Activated gamma-delta T cell treated with Interleukin-2 at 50 U/mL for 16 hours (primary cell): ENCODE measurements around the gene PTPRT.

Source experiments
- DNase-seq: peaks from one replicate; pipeline ENCODE4 v3.0.0-alpha.2; 2020

PTPRT gene

DNA sequence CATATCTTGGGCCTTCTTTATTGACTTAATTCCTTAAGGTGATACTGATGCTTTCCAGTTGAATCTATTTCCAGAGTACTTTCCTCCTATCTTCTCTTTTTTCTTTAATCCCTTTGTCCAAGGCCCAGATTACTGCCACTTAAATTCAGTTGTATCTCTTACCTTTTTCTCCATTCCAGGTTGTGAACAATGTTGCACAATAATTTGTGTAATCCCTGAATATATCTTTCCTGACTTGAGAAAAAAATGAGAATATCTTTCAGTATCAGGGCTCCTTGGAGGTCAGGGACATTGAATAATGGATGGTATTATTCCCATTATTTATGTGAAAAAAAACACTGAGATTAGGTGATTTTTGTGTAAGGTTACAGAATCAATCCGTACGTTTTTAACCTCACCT, 683.3 kb downstream of the PTPRT start:
- DNase-seq, result no peak

DNA sequence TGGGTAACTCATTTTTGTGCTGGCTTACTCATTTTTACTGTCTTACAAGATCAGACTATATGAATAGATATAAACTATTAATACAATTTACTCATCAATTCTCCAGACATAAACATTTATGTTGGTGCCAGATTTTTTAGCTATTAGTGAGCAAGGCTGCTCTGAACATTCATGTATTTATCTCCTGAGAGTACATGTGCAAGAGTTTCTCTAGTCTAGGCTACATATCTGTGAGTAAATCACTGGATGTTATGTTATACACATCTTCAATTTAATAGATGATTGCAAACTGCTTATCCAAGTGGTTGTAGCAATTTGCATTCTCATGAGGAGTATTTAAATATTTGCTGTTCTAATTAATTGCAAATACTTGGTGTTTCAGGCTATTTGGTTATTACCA, 687.1 kb downstream of the PTPRT start:
- no peak for DNase-seq

DNA sequence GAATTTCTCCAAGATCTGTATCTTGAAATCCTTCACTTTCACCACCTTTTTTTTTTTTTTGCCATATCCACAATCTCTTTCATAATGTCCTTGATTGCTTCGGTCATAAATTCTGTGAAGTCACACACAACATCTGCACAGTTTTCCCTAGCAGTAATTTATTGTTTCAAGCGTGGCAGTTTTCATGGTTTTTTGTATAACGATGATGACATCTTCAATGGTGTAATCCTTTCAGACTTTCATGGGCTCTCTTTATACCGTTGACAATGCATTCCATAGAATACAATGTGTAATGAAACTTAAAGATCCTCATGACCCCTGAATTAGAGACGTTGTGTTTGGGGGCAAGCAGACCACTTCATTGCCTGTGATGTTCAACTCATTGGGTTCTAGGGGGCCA, 693.1 kb downstream of the PTPRT start:
- no peak for DNase-seq

DNA sequence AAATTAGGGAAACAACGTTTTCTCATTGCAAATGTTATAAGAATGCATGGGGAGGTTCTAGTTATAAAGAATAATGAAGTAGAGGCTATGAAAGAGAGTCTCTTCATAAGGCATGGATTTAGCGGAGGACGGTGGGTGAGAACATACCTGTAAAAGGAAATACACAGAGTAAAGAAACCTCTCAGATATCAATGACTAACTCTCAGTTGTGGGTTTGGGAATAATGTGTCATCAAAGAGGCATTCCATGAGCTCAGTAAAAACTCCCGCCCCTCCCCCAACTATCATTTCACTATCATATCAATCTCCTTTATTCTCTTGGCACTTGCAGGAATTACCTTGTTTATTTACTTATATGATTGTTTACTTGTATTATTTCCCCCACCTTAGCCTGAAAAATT, 695.4 kb downstream of the PTPRT start:
- no peak for DNase-seq

DNA sequence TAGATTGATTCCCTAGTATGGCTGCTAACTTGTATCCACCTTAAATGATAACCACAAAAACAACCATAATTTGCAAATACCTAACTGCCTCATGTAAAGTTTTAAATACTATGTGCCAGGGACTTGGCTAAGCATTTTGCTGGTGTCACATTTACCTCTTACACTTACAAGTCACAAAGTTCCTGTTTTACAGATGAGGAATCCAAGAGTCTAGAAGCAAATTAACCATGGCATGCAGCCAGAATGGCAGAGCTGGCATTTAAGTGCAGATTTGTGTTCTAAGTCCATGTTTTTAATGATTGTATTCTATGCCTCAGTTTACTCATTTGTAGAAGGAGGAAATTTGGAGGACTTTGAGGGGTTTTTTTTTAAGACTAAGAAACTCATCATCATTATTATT, 696.7 kb downstream of the PTPRT start:
- no peak for DNase-seq

DNA sequence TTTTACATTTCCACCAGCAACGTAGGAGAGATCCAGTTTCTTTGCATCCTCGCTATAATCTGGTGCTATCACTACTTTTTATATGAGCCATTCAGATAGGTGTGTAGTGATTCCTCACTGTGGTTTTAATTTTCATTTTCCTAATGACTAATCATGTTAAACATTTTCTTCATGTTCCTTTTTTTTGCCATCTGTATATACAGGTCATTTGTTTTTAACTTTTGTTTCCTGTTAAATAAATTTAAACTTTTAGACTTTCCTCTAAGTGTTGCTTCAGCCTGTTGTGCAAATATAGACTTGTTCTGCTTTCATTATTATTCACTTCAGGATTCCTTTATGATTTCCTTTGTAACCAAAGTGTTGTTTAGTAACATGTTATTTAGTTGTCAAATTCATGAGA, 697.4 kb downstream of the PTPRT start:
- no peak for DNase-seq

DNA sequence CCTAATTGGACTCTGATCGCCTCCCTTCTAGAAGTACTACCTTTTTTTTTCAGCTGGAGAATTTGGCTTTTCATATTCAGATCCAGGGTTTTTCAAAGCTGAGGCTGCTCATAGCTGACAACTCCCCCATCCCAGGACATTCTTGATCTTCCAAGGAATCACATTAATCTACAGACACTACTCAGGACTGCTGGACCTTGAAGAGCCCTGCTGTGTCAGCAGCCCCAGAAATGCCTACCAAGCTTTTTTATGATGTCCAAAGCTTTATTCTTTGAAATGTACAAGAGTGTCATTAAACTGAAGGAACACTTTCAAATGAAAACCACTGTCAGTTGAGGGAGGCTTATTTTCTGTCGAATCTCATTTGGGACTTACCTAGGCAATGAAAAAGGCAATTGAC, 704.1 kb downstream of the PTPRT start:
- DNase-seq, result no peak

DNA sequence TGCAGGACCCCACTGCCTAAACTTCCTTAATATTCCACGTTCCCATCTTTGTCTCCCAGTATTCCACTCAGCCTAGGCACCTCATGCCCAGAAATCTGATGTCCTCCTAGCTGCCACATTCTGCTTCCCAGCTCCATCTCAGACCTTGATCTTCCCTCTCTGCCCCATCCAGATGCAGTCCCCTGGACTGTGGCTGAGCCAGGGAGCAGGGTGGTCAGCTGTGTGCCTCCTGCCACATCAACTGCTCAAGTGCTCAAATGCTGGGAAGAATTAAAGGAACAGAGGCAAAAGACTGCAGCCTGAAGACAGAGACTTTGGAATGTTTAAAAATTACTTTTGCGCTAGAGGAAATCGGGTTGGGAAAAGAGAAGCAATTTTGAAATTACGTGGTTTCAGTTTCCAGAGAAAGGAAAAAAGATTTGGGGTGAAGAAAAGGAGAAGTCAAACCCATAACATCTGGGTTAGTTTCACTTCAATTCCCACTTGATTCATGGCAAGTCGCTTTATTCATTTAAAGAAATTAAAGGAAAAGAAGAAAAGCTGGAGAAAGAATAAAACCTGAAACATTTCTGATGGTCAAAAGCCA, 704.8 kb downstream of the PTPRT start:
- DNase-seq, result no peak

DNA sequence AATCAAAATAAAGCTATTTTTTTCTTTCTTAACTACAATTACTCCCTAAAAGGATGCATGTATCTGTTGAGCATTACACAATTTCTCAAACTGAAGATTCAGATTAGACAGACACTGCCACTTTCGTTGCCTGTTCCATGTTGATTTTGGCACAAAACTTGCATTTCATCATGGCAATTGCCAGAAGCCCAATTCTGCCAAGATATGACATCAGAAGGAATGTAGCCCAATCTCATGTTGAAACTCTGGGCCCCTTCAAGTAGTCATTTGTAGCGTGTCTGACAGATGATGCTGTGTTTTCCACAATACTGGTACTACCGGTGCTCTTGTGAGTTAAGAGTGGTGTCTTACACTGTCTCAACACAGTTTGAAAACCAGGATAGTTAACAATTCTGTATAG, 705.4 kb downstream of the PTPRT start:
- no peak for DNase-seq

DNA sequence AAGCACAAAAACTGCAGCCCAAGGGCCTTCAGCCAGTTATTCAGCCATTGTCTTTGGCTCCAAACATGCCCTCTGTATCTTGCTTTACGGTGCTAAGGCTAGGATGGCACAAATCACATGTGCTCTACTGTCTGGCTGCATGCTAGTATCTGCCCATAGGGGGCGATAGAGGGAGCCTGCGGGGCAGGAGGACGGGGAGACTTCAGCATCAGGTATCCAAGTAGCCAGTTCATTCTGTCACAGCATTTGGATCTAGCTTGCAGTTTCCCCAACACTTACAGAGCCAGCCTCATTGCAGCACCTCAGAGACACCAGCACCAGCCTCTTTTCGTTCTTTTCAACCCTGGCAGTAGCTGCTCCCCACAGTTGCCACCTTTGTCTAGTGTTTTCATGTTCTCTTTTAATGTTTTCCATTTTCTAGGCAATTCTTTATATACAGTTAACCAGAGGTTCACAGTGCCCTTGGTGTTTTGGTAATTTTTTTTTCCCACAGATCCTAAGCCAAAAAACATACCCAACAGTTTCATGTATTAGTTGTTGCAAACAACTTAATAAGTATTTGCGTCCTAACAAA, 705.9 kb downstream of the PTPRT start:
- no peak for DNase-seq

DNA sequence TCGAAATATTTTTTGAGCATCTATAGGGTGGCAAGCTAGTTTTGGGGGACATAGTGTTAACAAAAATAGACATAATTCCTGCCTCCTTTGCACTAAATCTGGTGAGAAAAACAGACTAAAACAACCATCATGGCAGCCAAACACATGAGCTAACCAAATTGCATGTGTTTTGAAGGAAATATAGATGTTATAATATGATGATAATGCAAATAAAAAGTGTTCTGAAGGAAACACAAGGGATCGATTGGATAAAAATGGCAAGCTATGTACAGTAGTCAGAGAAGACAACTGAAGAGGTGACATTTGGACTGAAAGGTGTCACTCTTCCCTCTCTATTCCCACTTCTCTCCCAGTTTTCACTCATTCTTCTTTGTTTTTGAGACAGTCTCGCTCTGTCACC, 706.9 kb downstream of the PTPRT start:
- no peak for DNase-seq

DNA sequence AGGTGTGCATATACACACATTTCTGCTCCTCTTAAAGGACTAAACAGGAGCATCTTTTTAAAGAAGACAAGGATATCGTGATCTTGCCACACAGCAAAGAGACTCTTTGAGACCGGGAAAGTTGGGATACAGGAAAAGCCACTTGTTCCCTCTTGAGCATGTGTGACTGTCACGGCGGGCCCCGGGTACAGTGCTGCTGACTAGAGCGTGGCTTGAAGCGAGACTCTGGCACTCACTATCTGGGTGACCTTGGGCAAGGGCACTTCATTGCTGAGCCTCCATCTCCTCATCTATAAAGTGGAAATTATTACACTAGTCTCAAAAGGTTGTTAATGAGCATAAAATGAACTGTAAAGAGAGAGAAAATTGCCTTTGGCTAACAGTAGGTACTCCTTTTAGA, 713.9 kb downstream of the PTPRT start:
- DNase-seq, result no peak

DNA sequence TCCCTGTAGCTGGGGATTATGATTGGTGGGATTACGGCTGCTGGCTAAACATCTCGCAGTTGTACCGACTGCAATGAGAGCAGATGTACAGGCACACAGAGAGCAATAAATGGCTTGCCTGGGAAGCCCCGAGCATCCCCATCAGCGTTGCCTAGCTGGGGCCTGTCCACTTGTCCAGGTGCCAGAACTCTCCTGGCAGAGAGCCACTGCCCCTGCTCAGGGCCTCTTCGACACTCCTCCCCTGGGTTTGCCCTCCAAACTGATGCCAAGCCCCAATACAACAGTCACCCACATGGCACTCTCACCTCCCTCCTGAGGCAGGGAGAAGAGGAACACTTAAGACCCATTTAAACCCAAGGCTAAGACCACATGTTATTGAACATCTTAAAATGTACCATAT, 715.1 kb downstream of the PTPRT start:
- no peak for DNase-seq

DNA sequence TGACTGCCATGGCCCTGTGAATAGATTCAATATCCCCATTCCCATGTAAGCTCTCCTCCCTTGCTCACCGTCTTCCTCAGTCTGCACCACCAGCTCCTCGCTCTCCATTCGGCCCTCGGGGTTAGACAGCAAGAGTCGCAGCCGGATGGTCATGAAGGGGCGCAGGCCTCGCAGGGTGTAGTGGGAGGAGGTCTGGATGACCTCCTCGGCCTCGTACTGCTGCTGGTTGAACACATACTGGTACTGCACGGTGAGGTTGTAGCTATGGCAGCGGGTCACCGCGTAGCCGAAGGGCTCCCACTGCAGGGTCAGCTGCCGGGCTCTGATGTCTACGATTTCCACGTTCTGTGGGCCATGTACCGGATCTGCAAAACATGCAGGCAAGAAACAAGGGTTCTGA, 717.5 kb downstream of the PTPRT start:
- no peak for DNase-seq

DNA sequence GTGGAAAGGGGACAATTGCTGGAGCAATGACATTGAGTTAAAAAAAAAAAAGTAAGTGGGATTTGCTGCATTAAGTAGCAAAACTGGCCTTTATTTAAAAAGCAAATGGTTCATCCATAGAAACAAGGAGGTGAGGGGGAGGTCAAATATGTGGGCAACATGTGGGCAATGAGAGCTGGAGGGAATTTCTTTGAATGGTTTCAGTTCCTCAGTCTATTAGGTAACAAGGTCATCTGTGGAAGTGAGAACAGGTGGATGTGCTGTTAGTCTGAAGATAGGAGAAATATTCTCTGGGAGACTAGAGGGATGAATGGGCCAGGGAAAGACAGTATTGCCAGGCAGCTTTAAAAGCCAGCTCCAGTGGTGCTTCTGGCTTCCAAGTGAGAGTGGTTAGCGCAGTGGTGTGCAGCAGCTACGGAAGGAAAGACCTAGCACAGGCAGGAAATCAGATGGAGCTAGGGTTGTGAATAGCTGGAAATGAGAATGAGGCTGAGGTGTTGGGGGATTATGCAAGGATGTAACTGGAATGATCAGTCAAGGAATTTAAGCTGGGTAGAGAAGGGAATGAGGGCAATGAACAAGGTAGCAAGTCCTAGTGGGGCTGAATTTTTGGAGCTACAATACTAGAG, 727.6 kb downstream of the PTPRT start:
- no peak for DNase-seq

DNA sequence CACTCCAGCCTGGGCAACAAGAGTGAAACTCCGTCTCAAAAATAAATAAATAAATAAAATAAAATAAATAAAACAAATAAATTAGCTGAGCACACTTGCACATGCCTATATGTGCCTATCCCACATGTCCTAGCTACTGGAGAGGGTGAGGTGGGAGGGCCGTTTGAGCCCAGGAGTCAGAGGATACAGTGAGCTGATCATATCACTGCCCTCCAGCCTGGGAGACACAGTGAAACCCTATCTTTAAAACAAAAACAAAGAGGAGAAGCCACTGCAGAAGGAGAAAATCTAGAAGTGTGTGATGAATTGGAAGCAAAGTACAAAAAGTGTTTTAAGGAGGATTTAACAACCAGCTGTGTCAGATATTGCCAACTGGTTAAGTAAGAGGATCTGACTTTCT, 728.4 kb downstream of the PTPRT start:
- no peak for DNase-seq

DNA sequence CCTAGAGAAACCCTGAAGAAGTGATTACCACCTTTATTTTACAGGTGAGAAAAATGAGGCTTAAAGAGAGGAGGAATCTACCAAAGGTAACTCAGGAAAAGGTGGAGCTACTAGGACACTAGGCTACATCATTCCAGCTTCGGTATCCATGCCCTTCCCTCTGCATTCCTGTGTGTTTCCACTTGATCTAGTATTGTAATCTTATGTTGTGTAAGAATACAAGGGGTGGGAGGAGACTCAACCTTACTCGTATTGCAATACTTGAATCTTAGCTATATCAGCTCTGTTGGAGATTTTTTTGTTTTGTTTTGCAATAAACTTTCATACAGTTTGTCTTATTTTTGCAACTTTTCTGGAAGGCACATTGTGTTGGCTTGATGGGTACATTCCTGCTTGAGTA, 742.4 kb downstream of the PTPRT start:
- DNase-seq, result no peak

DNA sequence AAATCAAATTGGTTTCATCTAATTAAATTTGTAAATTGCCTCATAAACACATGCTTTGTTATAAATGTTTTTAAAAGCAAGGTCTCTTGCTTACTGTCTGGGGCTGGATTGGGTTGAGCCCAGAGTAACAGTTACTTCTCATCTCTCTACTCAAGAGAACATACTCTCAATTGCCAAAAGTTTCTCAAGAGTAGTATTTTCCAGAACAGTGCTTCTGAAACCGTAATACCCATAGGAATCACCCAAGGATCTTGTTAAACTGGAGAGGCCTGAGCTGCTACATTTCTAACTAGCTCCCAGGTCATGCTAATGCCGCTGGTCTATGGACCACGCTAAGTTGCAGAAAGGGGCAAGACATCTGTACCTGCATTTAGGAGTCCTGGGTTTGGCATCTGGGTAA, 744.9 kb downstream of the PTPRT start:
- DNase-seq, result no peak

DNA sequence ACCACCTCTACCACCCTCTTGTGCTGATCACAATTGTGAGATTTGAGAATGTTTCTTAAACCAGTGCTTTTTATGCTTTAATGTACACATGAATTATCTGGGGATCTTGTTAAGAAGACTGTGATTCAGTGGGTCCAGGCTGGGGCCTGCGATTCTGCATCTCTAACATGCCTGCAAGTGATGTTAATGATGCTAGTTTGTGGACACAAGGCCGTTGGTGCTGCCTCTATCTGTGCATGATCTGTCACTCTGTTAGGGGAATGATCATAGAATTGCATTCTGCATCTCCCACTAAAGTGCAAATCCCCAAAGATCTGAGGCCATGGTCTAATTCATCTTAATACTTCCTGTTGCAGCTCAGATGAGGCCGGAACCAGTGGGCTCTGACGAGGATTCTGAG, 746.5 kb downstream of the PTPRT start:
- DNase-seq, result no peak

DNA sequence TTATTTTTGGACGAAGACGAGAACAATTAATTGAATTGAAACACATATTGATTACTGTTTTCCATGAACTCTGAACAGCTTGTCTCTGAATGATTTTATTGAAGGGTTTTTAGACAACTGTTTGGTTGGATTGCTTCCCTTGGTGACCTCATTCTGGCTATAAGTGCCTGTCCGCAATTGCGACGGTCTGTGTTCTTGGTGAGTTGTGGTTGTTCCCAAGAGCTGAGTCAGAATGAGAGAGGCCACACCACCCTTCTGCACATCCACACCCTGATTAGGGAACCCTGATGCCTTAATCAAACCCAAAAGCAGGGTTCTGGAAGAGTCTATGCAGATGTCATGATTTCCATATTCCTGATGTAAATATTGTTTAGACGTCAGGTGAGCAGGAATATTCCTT, 747.0 kb downstream of the PTPRT start:
- DNase-seq, result no peak

DNA sequence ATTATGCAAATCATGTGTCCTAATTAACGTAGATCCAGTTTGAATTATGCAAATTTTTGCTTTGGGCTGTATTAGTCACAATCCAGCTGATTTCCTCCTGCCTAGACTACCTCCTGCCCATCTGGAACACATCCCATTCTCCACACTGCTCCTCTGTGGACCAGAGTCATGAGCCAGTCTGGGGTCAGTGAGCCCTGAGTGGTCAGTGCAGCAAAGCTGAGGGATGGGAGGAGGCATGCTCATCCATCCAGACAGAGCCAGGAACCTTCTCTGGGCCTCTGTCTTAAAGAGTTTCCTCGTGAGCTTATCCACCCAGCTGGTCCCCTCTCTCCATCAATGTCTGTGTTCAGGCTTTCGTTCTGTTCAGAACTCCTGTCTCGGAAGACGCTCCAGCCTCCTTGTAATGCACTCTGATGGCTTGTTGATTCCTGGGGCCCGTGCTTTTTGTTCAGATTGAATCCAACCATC, 747.8 kb downstream of the PTPRT start:
- no peak for DNase-seq

DNA sequence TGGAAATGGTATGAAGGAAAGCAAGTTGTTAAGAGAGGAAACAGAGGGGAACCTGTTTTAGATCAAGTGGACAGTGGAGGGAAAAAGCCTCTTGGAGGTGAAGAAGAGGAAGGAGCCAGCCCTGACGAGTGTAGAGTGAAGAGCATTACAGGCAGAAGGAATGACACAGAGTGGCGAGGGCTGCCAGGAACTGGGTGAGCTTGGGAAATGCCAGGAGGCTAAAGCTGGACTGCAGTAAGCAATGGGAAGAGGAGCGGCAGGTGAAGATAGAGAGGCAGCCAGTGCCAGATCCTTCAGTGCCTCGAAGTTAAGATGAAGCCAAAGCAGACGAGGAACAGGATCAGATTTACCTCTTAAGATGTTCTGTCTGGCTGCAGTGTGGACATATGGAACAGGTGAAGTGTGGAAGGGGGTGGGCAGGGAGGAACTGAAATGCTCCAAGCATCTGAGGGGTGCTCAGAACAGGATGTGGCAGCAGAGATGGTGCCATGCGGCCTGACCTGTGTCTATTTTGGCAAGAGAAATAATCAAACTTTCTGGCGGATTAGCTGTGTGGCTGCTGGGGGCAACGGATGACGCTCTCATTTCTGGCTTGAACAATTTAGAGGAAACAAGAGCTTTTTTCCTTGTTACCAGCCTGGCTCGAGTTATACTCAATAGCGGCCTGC, 748.4 kb downstream of the PTPRT start:
- no peak for DNase-seq

DNA sequence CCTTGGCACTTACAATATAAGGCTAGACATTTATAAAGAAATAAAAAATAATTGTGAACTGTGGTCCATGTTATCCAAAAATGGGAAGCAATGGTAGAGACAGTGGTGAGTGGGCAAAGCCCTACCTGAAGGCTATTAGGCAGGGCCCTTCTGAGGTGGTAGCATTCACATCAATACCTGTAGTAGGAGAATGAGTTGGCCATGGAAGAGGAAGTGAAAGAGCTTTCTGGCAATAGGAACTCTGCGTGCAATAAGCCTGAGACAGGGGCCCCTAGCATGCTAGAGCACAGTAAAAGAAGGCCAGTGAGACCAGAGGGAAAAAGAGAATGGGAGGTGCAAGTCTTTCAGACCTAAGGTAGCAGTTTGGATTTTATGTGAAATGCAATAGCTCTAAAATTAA, 754.5 kb downstream of the PTPRT start:
- DNase-seq, result no peak
